GM12873 (cell line): Measurements from ENCODE around the gene ZNF831.

Experiments used
- CTCF ChIP-seq: IDR thresholded peaks from 2 replicates; pipeline ENCODE4 v1.5.1; 2012; ENCODE audit warnings: low read depth, mild to moderate bottlenecking, moderate library complexity, low read length, control low read depth; ENCODE audit not compliant: insufficient read depth; ENCODE audit errors: missing control alignments

ZNF831 gene

GRCh38 chr20:59123011-59123677 is 40.5 kb upstream of the ZNF831 start:
- TF ChIP-seq CTCF = no peak

- no peak for TF ChIP-seq CTCF
Measured at GRCh38 chr20:59123678-59124255, 39.9 kb upstream of the ZNF831 start.

- no peak for TF ChIP-seq CTCF
Measured at GRCh38 chr20:59124296-59125029, 39.2 kb upstream of the ZNF831 start.

GRCh38 chr20:59125332-59125731 is 38.3 kb upstream of the ZNF831 start:
- TF ChIP-seq CTCF = no peak

GRCh38 chr20:59125836-59126235 is 37.8 kb upstream of the ZNF831 start:
- TF ChIP-seq CTCF = no peak

- no peak for TF ChIP-seq CTCF
Measured at GRCh38 chr20:59127839-59128238, 35.8 kb upstream of the ZNF831 start.

GRCh38 chr20:59131551-59132285 is 31.9 kb upstream of the ZNF831 start:
- TF ChIP-seq CTCF = no peak
